Effector CD4-positive, alpha-beta T cell (primary cell): ENCODE measurements around the gene KLF3.
A peak's percentile ranks its signal among the peaks of the same experiment; 100 is the strongest.
"Not testable (repeated sequence)": the region's sequence is repeated elsewhere in the genome, so short reads cannot be mapped to it uniquely, and the experiment has no call there.

ENCODE experiments used
- DNase-seq: peaks from one replicate; pipeline ENCODE4 v3.0.0-alpha.2; 2020
- total RNA-seq: gene quantifications from one replicate; lab custom pipeline; 2026; lab: John Stamatoyannopoulos, UW

Gene KLF3
- total RNA-seq = 221 reads per million, percentile 93 among the genes with 10 or more reads in this experiment

DNA sequence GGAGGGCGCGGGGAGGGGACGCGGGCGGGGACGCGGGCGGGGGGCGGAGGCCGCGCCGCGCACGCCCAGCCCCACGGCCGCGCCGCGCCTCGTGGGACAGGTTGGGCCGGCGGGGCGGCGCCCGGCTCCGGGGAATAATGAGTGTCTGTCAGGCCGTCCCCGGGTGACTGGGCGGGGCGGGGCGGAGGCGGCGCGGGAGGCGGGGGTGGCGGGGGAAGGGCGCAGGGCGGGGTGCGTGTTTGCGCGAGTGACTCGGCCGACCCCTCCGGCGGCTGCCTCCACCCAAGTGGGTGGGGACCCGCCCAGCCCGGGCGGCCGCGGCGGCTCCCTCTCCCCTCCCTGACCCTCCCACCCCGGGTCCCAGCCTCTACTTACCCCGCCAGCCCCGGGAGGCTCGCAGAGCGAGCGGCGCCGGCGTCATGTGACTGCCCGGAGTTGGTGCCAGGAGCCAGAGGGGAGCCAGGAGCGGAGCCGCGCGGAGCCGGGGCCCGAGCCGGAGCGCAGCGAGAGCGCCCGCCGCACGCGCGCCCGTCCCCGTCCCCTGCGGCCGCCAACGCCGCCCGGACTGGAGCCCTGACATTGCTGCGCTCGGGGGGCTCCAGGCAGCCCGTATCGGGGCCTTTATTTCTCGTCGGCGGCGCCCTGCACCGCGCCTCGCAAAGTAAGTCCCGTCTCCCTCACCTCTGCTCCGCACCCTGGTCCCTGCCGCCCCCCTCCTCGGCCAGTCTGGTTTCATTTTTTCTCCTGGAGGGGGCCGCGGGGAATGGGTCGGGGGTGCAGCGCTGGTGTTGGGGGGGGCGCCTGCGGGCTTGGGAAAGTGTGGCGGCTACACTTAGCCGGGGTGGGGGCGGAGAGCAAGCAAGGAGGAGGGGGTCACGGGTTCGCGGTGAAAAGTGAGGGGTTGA, at the start of gene KLF3:
Gene KLF3, plus strand, starts transcription at position 399 of the 905 bp plus-strand sequence. CDS start 16,427 bp downstream, outside the sequence.
- peak; percentile 89 for DNase-seq

DNA sequence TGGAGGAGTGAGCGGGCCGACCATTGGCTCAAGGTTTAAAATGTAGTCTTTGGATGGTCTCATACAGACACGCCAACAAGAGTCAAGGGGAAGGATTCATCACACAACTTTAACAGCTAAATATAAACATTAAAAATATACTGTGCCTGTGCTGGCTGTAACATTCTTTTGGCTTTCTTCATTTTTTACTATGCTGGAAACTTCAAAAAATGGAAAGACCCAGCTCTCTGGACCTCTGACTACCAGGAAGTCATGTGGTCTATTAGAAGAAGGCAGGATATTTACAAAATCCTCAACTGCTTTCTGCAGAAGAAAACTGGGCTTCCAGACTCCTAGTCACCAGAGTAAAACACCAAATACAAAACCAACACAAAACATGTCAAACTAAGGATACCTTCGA, 49.8 kb upstream of the KLF3 start:
- DNase-seq = no peak

- no peak for DNase-seq
Observed at GRCh38 chr4:38615847-38616246, 48.2 kb upstream of the KLF3 start.

- DNase-seq = no peak
Observed at GRCh38 chr4:38618505-38618904, 45.5 kb upstream of the KLF3 start.

- no peak for DNase-seq
Observed at GRCh38 chr4:38619316-38619715, 44.7 kb upstream of the KLF3 start.

GRCh38 chr4:38620065-38620464, 43.9 kb upstream of the KLF3 start:
- DNase-seq = no peak

DNA sequence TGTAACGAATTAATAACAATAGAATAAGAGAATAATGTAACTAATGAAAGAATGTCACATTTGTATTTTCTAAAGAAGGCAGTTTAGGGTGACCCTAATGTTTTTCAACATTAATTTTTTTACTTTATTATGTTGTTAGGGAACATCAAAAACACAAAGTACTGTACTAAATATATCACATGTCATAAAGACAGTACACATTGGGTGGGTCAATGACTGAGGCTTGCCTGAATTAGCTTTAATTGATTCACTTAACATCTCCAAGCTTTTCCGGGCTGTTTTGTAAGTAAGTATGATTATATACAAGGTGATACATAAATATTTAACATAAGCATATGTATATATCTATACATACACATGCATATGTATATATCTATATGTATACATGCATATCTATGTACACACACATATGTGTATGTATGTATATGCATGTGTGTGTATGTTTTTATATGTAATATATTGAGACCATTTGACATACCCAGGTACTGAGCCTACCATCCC, 43.4 kb upstream of the KLF3 start:
- DNase-seq = no peak

DNA sequence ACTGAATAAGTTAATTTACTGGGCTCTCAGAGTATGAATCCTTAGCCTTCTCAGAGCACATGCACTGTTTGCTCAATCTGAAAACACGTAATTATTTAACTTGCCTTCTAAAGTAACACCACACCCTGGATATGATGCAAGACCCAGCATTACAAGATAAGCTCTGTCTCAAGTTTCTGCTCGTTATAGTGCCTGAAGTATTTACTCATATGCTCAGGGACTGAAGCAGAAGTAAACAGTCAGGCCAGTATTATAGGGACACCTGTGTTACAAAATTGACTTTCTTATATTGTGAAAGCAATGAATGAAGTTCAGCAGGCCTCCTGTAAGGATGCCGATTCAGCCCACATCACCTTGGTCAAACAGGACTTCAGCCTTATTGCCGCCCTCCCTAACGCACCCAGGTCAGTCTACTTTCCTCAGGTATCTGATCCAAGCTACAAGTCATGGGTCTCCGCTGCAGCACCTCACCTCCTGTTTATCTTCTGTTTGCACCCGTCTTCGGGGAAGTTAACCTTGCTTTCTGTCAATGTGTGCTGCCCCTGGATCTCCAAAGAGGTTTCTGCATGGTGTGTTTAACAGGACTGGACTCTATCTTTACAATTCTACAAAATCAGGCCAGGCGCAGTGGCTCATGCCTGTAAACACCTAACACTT, 42.8 kb upstream of the KLF3 start:
- no peak for DNase-seq

- no peak for DNase-seq
Observed at GRCh38 chr4:38621831-38622230, 42.2 kb upstream of the KLF3 start.

DNA sequence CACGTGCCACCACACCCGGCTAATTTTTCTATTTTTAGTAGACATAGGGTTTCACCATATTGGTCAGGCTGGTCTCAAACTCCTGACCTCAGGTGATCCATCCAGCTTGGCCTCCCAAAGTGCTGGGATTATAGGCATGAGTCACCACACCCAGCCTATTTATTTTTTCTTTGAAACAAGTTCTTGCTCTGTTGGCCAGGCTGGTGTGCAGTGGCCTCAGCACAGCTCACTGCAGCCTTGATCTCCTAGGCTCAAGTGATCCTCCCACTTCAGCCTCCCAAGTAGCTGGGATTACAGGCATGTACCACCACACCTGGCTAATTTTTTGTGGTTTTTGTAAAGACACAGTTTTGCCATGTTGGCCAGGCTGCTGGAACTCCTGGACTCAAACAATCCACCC, 41.7 kb upstream of the KLF3 start:
- DNase-seq = not testable (repeated sequence)

- no peak for DNase-seq
Observed at GRCh38 chr4:38623260-38623659, 40.7 kb upstream of the KLF3 start.

DNA sequence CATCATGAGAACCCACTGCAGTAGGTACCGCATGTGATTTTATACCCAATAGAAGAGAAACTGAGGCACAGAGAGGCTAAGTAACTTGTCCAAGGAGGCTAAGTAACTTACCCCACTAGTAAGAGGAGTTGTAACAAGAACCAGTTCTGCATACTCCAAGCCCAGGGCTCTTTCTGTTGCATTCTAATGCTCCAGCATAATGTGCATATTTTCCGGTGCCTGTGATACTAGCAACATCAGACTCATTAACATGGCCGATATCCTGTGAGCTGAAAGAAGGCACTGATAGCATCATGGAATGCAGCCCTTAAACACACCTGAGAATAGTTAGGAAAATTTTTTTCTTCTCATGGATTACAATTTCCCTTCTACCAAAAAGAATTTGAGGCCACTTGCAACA, 39.7 kb upstream of the KLF3 start:
- DNase-seq = no peak

DNA sequence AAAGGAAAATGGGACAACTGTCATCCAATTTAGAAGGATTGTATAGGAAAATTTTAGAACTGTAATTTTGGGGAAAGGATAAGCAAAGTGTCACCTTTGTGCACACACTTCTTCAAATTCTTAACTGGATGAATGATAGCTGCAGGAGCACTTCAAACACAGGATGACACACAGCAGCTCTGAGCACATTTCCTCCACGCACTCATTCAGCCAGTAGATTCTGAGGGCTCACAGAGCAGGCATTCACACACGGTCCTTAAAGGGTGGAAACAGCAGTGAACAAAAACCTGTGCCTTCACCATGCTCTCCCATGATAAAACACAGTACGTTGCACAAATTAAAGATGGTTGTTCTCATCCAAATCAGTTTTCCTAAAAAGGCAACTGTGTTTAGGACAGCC, 38.5 kb upstream of the KLF3 start:
- DNase-seq = no peak

- not testable (repeated sequence) for DNase-seq
Observed at GRCh38 chr4:38626901-38627444, 37.0 kb upstream of the KLF3 start.

GRCh38 chr4:38630519-38630918, 33.5 kb upstream of the KLF3 start:
- DNase-seq = no peak

DNA sequence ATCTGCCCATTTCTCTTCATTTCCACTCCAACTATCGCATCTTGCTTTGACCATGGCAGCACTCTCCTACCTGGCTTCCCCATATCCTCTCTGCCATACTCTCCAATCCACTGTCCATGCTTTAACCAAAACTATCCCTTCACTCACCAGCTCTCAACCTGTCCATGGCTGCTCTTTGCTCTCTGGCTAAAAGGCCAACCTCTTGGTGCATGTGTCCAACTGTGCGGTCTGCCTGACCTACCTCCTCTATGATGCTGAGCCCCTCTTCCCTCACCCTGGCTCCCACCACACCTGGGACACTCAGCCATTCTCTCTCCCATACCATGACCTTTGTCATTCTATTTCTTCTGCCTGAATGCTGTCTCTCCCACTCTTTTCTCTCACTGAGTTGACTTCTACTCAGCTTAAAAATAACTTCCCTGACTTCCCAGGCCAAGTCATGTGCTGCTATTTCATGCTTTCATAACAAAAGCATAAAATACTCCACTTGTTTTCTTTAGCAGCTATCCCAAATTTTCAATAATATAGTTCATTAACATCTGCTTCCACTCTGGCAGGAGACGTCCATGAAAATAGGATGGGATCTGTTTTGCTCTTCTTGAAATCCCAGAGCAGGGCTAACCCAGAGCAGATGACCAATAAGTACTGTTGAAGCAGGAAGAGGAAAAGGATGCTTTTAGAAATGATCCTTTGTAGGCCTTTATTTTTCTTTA, 29.8 kb upstream of the KLF3 start:
- no peak for DNase-seq

- no peak for DNase-seq
Observed at GRCh38 chr4:38639242-38639641, 24.8 kb upstream of the KLF3 start.

DNA sequence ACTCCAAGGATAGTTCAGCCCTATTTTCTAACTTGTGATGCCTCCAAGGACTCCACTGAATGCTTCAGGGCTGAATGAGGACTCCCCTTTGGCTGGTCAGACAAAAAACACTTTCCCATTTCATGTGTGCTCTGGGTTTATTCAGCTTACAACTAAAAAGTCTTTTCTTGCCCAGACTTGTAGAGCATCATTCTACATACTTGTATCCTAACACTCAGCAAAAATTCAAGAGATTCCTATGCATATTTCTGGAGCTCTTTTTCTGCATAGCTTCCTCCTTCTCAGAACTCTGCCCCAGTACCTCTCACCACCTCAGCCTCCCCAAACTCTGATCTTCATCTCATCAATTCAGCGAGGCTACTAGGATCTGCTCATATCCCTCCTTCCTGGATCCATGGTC, 22.2 kb upstream of the KLF3 start:
- DNase-seq = no peak

DNA sequence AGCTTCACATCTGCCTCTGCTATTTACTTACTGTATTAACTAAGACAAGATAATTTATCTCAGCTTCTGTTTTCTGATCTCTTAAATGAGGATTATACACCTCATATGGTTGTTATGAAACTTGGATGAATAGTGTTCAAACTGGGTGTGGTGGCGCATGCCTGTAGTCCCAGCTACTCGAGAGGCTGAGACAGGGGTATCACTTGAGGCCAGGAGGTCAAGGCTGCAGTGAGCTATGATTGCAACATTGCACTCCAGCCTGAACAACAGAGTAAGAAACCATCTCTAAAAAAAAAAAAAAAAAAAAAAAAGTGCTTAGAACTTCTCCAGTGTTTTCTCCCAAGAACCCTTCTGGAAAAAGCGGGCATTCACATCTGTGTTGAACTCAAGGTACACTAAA, 19.8 kb upstream of the KLF3 start:
- no peak for DNase-seq

DNA sequence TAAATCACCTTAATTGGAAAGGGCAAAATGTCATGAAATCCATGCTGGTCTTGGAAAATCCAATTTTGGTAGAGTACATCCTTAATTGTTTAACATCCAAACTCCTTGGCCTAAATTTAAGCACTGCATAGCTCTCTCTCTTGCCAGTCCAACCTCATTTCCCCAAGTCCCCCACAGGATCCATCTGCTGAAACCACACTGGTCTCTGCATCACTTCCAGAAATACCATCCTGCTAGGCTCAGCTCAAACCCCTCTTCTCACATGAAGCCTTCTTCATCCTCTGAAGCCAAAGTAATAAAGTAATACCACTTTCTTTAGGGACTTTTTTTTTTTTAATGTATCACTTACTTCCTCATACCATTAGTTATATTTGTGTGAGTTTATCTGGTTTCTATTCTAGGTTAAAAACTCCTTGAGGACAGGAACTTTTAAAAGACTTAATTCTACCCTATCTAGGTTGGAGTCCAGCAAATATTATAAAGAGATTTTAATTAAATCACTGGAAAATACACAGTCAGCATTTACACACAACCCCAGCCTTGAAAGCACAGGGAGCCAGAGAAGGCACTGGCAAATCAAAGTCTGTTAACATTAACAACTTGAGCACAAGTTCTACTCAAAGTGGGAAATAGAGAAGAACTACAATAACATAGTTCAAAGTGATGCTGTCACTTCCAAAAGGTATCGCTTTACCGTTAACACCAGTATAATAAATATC, 16.7 kb upstream of the KLF3 start:
- DNase-seq = no peak

DNA sequence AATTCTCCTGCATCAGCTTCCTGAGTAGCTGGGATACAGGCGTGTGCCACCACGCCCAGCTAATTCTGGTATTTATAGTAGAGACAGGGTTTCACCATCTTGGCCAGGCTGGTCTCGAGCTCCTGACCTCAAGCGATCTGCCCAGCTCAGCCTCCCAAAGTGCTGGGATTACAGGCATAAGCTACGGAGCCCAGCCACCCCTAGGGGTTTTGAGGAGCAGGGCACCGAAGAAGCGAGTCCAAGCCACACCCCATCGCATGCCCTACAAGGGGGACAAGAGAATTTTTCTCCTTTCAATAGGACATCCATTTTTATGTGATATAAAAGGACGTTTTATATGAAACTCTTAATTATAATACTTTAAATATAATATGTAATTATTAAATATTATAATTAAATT, 13.9 kb upstream of the KLF3 start:
- DNase-seq = no peak

- DNase-seq = peak; percentile 36
Observed at GRCh38 chr4:38654273-38654672, 9.7 kb upstream of the KLF3 start.
